ENCODE data around the gene SEPTIN8.

SEPTIN8 gene

GRCh38 chr5:132788508-132788907, 11.5 kb upstream of the SEPTIN8 start:
- peak overlapping the region; percentile 87 for H4K91ac ChIP-seq (ENCODE audit: low read depth, low read length)
- H3K79me2 ChIP-seq (ENCODE audit: control insufficient read depth, insufficient read depth, low read length, poor library complexity), result peaks cover 8% of the 10 kb centered on the region
- no peak overlapping the region for H3K18ac ChIP-seq (ENCODE audit: low read length)
- H3K9ac ChIP-seq (ENCODE audit: low read length), result no peak overlapping the region
- no peak overlapping the region for H4K8ac ChIP-seq (ENCODE audit: low read depth, low read length)
- H3K27ac ChIP-seq (ENCODE audit: low read depth, low read length), result peak overlapping the region; percentile 89
- peak; percentile 79 to 84 for DNase-seq
- no peak overlapping the region for H3K4me3 ChIP-seq (ENCODE audit: low read depth, low read length)
- no peaks in the 10 kb centered on the region for H3K27me3 ChIP-seq (ENCODE audit: insufficient read depth, low read length)
- H3K4me2 ChIP-seq (ENCODE audit: low read length), result no peak overlapping the region
- no peak overlapping the region for H2BK120ac ChIP-seq (ENCODE audit: insufficient read depth, low read length, poor library complexity)
- peaks cover 45% of the 10 kb centered on the region for H3K79me1 ChIP-seq (ENCODE audit: low read length)
- no peak overlapping the region for H2AFZ ChIP-seq (ENCODE audit: insufficient read depth, low read length, poor library complexity)
- H3K4ac ChIP-seq (ENCODE audit: low read depth, low read length), result no peak overlapping the region
- H2BK12ac ChIP-seq (ENCODE audit: low read length), result no peak overlapping the region
- H4K12ac ChIP-seq (ENCODE audit: low read depth, low read length), result no peak overlapping the region
- H2AK5ac ChIP-seq (ENCODE audit: low read length), result no peak overlapping the region
- no peak overlapping the region for H3K14ac ChIP-seq (ENCODE audit: low read length)
- peaks cover 26 to 30% of the 10 kb centered on the region in 2 experiments for H3K4me1 ChIP-seq (ENCODE audit: control insufficient read depth in 1 of 2, insufficient read depth in 2 of 2, low read length in 2 of 2)
- H2BK5ac ChIP-seq (ENCODE audit: low read depth, low read length, poor library complexity), result peak overlapping the region; percentile 82
- whole genome bisulfite sequencing (ENCODE audit: extremely low coverage, insufficient coverage, insufficient read length), result no CpG with 5 or more reads among the region's 1 CpG
- H3K23ac ChIP-seq (ENCODE audit: low read length), result no peak overlapping the region
- no peaks in the 10 kb centered on the region for H3K9me3 ChIP-seq (ENCODE audit: insufficient read depth, low read depth, low read length)
- H3K36me3 ChIP-seq (ENCODE audit: control insufficient read depth in 1 of 2, insufficient read depth in 2 of 2, low read length in 2 of 2), result no peaks in the 10 kb centered on the region

DNA sequence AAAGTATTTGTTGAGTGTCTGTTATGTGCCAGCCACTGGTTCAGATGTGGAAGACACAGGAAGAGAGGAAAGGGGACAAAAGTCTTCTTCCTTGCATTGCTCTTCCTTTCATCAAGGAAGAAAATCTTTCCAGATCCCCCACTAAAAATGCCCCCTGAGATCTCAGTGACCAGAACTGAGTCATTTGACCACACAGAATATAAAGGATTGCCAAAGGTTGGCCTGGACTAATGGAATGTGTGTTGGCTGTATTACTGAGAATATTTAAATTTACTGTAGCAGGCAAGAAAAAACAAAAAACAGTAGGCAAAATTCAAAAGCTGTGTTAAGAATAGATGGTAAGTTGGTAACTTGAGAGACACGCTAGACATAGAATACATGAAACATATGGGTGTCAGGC, 10.0 kb upstream of the SEPTIN8 start:
- WGBS (ENCODE audit: extremely low coverage, insufficient coverage, insufficient read length), result no CpG with 5 or more reads among the region's 1 CpG
- no peak overlapping the region for H3K27ac ChIP-seq (ENCODE audit: low read depth, low read length)
- no peak overlapping the region for H3K4me3 ChIP-seq (ENCODE audit: low read depth, low read length)
- no peak overlapping the region for H3K18ac ChIP-seq (ENCODE audit: low read length)
- H2BK120ac ChIP-seq (ENCODE audit: insufficient read depth, low read length, poor library complexity), result no peak overlapping the region
- no peak for DNase-seq
- H4K12ac ChIP-seq (ENCODE audit: low read depth, low read length), result no peak overlapping the region
- H2BK5ac ChIP-seq (ENCODE audit: low read depth, low read length, poor library complexity), result no peak overlapping the region
- no peak overlapping the region for H3K23ac ChIP-seq (ENCODE audit: low read length)
- no peak overlapping the region for H3K14ac ChIP-seq (ENCODE audit: low read length)
- peaks cover 54% of the 10 kb centered on the region for H3K79me1 ChIP-seq (ENCODE audit: low read length)
- peaks cover 32 to 35% of the 10 kb centered on the region in 2 experiments for H3K4me1 ChIP-seq (ENCODE audit: control insufficient read depth in 1 of 2, insufficient read depth in 2 of 2, low read length in 2 of 2)
- H3K4me2 ChIP-seq (ENCODE audit: low read length), result no peak overlapping the region
- no peak overlapping the region for H2AK5ac ChIP-seq (ENCODE audit: low read length)
- H3K36me3 ChIP-seq (ENCODE audit: control insufficient read depth in 1 of 2, insufficient read depth in 2 of 2, low read length in 2 of 2), result no peaks in the 10 kb centered on the region
- H2BK12ac ChIP-seq (ENCODE audit: low read length), result peak overlapping the region; percentile 48
- no peak overlapping the region for H4K8ac ChIP-seq (ENCODE audit: low read depth, low read length)
- H2AFZ ChIP-seq (ENCODE audit: insufficient read depth, low read length, poor library complexity), result no peak overlapping the region
- H3K9ac ChIP-seq (ENCODE audit: low read length), result no peak overlapping the region
- peaks cover 8% of the 10 kb centered on the region for H3K79me2 ChIP-seq (ENCODE audit: control insufficient read depth, insufficient read depth, low read length, poor library complexity)
- H3K4ac ChIP-seq (ENCODE audit: low read depth, low read length), result no peak overlapping the region
- H3K9me3 ChIP-seq (ENCODE audit: insufficient read depth, low read depth, low read length), result no peaks in the 10 kb centered on the region
- H4K91ac ChIP-seq (ENCODE audit: low read depth, low read length), result peak overlapping the region; percentile 45
- H3K27me3 ChIP-seq (ENCODE audit: insufficient read depth, low read length), result no peaks in the 10 kb centered on the region

DNA sequence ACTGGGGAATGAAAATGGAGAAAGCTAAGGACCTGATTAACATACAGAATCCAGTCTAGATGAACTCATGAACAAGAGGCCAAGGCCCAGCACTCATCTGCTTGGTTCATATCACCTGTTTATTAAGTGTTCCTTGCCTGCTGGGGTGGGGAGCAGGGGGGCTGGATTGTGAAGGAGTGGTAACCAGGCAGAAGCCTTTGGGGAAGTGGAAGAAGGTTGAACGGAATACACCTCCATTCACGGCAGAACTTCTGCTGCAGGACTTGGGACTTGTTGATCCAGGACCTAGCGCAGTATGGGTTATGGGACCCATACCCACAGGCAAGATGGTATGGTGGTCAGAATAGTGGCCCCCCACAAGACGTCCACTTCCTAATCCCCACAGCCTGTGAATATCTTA, 8.8 kb upstream of the SEPTIN8 start:
- H2BK12ac ChIP-seq (ENCODE audit: low read length), result peak overlapping the region; percentile 91
- WGBS (ENCODE audit: extremely low coverage, insufficient coverage, insufficient read length), result no CpG with 5 or more reads among the region's 4 CpGs
- H3K4me3 ChIP-seq (ENCODE audit: low read depth, low read length), result no peak overlapping the region
- peak overlapping the region; percentile 11 for H3K4ac ChIP-seq (ENCODE audit: low read depth, low read length)
- H2BK5ac ChIP-seq (ENCODE audit: low read depth, low read length, poor library complexity), result peak overlapping the region; percentile 60
- no peaks in the 10 kb centered on the region for H3K9me3 ChIP-seq (ENCODE audit: insufficient read depth, low read depth, low read length)
- no peak overlapping the region for H3K18ac ChIP-seq (ENCODE audit: low read length)
- no peaks in the 10 kb centered on the region for H3K27me3 ChIP-seq (ENCODE audit: insufficient read depth, low read length)
- no peak for DNase-seq
- H3K4me1 ChIP-seq (ENCODE audit: control insufficient read depth in 1 of 2, insufficient read depth in 2 of 2, low read length in 2 of 2), result peaks cover 35 to 38% of the 10 kb centered on the region in 2 experiments
- no peak overlapping the region for H3K23ac ChIP-seq (ENCODE audit: low read length)
- no peak overlapping the region for H4K12ac ChIP-seq (ENCODE audit: low read depth, low read length)
- peak overlapping the region; percentile 65 for H2BK120ac ChIP-seq (ENCODE audit: insufficient read depth, low read length, poor library complexity)
- peaks cover 8% of the 10 kb centered on the region for H3K79me2 ChIP-seq (ENCODE audit: control insufficient read depth, insufficient read depth, low read length, poor library complexity)
- peak overlapping the region; percentile 87 for H4K91ac ChIP-seq (ENCODE audit: low read depth, low read length)
- no peaks in the 10 kb centered on the region for H3K36me3 ChIP-seq (ENCODE audit: control insufficient read depth in 1 of 2, insufficient read depth in 2 of 2, low read length in 2 of 2)
- H4K8ac ChIP-seq (ENCODE audit: low read depth, low read length), result peak overlapping the region; percentile 20
- H3K9ac ChIP-seq (ENCODE audit: low read length), result no peak overlapping the region
- H3K14ac ChIP-seq (ENCODE audit: low read length), result peak overlapping the region; percentile 51
- H3K27ac ChIP-seq (ENCODE audit: low read depth, low read length), result peak overlapping the region; percentile 18
- H3K79me1 ChIP-seq (ENCODE audit: low read length), result peaks cover 54% of the 10 kb centered on the region
- H2AK5ac ChIP-seq (ENCODE audit: low read length), result peak overlapping the region; percentile 51
- no peak overlapping the region for H2AFZ ChIP-seq (ENCODE audit: insufficient read depth, low read length, poor library complexity)
- no peak overlapping the region for H3K4me2 ChIP-seq (ENCODE audit: low read length)

GRCh38 chr5:132785365-132785764, 8.3 kb upstream of the SEPTIN8 start:
- H2BK5ac ChIP-seq (ENCODE audit: low read depth, low read length, poor library complexity), result peak overlapping the region; percentile 60
- no CpG with 5 or more reads among the region's 5 CpGs for WGBS (ENCODE audit: extremely low coverage, insufficient coverage, insufficient read length)

More at GRCh38 chr5:132785365-132785764, 8.3 kb upstream of the SEPTIN8 start:
- Histone ChIP-seq H3K27ac (ENCODE audit: low read depth, low read length) (peak overlapping the region; percentile 18), H3K9me3 (ENCODE audit: insufficient read depth, low read depth, low read length) (no peaks in the 10 kb centered on the region), H4K12ac (ENCODE audit: low read depth, low read length) (no peak overlapping the region), H2BK12ac (ENCODE audit: low read length) (peak overlapping the region; percentile 56), H4K8ac (ENCODE audit: low read depth, low read length) (peak overlapping the region; percentile 49), H3K79me1 (ENCODE audit: low read length) (peaks cover 54% of the 10 kb centered on the region), H3K4me1 (ENCODE audit: control insufficient read depth in 1 of 2, insufficient read depth in 2 of 2, low read length in 2 of 2) (peaks cover 35 to 38% of the 10 kb centered on the region in 2 experiments), H2AFZ (ENCODE audit: insufficient read depth, low read length, poor library complexity) (no peak overlapping the region), H2BK120ac (ENCODE audit: insufficient read depth, low read length, poor library complexity) (peak overlapping the region; percentile 65), H2AK5ac (ENCODE audit: low read length) (no peak overlapping the region), H3K4ac (ENCODE audit: low read depth, low read length) (no peak overlapping the region), H3K23ac (ENCODE audit: low read length) (no peak overlapping the region), H3K9ac (ENCODE audit: low read length) (no peak overlapping the region), H3K4me2 (ENCODE audit: low read length) (no peak overlapping the region), H4K91ac (ENCODE audit: low read depth, low read length) (peak overlapping the region; percentile 39), H3K18ac (ENCODE audit: low read length) (no peak overlapping the region), H3K27me3 (ENCODE audit: insufficient read depth, low read length) (no peaks in the 10 kb centered on the region), H3K36me3 (ENCODE audit: control insufficient read depth in 1 of 2, insufficient read depth in 2 of 2, low read length in 2 of 2) (no peaks in the 10 kb centered on the region), H3K4me3 (ENCODE audit: low read depth, low read length) (no peak overlapping the region), H3K79me2 (ENCODE audit: control insufficient read depth, insufficient read depth, low read length, poor library complexity) (peaks cover 8% of the 10 kb centered on the region), H3K14ac (ENCODE audit: low read length) (no peak overlapping the region)
- DNase-seq, result no peak
